Sciatic nerve (tissue), 2 donors: ENCODE results near the gene ATP9B. TPM values are rescaled to one million over a fixed set of nuclear protein-coding genes. Genes with fewer than 3 reads are reported as not detected.
"Not testable (repeated sequence)": the region's sequence is repeated elsewhere in the genome, so short reads cannot be mapped to it uniquely, and the experiment has no call there.

Experiments
- ATAC-seq: fragments of 200-7000 bp; cut with Tn5 transposase; one replicate; pipeline ENCODE4 v1.9.1; 2020; ENCODE audit warnings: mild to moderate bottlenecking, moderate library complexity
- DNase-seq: peaks from one replicate; pipeline ENCODE4 v3.0.0-alpha.2; 2020; ENCODE audit warnings: low spot score
- intact Hi-C: fragments of 100-400 bp; cut with DNase I; formaldehyde crosslinking; loops from one replicate; pipeline ENCODE4 v1.14.2; 2022
- total RNA-seq: library from RNA; stranded (reverse); fragmentation: NEBNext Ultra II Directional; extraction: Animal tissue kit (Norgen Biotek cat#: 25700); gene quantifications from one replicate; pipeline ENCODE4 v1.2.1, GENCODE V29; 2021
- donor health status: DM: no; HTN: no; CAD: no.
- donor health status: DM: no; HTN: no; CAD: no.

The ATP9B gene
- total RNA-seq, 1 donor from 2014 or later, result 67.4 TPM

GRCh38 chr18:79366177-79367094, 297.2 kb downstream of the ATP9B start:
- ATAC-seq (peak; percentile 92), DNase-seq (peak; percentile 75)
- intact Hi-C loops, result no loop called here

- ATAC-seq (no peak), DNase-seq (no peak)
- intact Hi-C loops, result no loop called here
Measured at GRCh38 chr18:79367480-79367879, 298.3 kb downstream of the ATP9B start.

- DNase-seq (no peak), ATAC-seq (no peak)
- intact Hi-C loops, result no loop called here
Measured at GRCh38 chr18:79367989-79368388, 298.8 kb downstream of the ATP9B start.

- DNase-seq (no peak), ATAC-seq (no peak)
- intact Hi-C loops, result no loop called here
Measured at GRCh38 chr18:79368681-79369080, 299.5 kb downstream of the ATP9B start.

- intact Hi-C loops, result no loop called here
- no peak for DNase-seq
- ATAC-seq, result no peak
Measured at GRCh38 chr18:79371561-79372121, 302.4 kb downstream of the ATP9B start.

GRCh38 chr18:79372461-79372860, 303.3 kb downstream of the ATP9B start:
- no peak for ATAC-seq
- intact Hi-C loops, result no loop called here
- no peak for DNase-seq

DNA sequence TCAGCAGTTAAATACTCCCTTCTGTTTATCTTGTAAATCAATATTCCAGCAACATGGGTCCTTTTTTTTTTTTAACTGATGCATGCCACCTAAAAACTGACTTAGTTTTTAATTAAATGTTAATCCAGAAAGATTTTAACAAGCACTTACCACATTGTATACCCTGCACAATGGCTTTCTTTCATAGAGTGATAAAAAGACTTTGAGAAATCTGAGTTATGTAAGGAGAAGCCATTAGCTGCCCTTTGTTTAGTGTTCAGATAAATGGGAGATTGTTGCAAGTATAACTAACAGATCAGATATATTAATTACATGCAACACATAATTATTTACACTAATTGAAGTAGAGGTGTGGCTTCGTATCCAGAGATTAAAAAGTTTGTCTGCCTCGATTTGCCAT, 303.8 kb downstream of the ATP9B start:
- no peak for DNase-seq
- intact Hi-C loops, result no loop called here
- ATAC-seq, result no peak

GRCh38 chr18:79373736-79374135, 304.5 kb downstream of the ATP9B start:
- no peak for DNase-seq

GRCh38 chr18:79374408-79375171, 305.4 kb downstream of the ATP9B start:
- ATAC-seq, result no peak
- intact Hi-C loops, result no loop called here
- DNase-seq, result no peak

More at GRCh38 chr18:79373736-79374135, 304.5 kb downstream of the ATP9B start:
- no peak for ATAC-seq
- intact Hi-C loops, result no loop called here

- intact Hi-C loops, result no loop called here
- DNase-seq (no peak), ATAC-seq (no peak)
Measured at GRCh38 chr18:79375441-79376154, 306.4 kb downstream of the ATP9B start.

DNA sequence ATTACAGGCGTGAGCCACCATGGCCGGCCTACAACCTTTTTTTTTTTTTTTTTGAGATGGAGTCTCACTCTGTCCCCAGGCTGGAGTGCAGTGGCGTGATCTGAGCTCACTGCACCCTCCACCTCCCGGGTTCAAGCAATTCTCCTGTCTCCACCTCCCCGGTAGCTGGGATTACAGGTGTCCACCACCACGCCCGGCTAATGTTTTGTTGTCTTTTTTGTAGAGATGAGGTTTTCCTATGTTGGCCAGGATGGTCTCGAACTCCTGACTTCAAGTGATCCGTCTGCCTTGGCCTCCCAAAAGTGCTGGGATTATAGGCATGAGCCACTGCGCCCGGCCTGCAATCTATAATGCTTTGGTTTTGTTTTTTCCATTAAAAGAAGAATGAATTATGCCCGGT, 307.5 kb downstream of the ATP9B start:
- DNase-seq, ATAC-seq, intact Hi-C loops: not testable (repeated sequence)

DNA sequence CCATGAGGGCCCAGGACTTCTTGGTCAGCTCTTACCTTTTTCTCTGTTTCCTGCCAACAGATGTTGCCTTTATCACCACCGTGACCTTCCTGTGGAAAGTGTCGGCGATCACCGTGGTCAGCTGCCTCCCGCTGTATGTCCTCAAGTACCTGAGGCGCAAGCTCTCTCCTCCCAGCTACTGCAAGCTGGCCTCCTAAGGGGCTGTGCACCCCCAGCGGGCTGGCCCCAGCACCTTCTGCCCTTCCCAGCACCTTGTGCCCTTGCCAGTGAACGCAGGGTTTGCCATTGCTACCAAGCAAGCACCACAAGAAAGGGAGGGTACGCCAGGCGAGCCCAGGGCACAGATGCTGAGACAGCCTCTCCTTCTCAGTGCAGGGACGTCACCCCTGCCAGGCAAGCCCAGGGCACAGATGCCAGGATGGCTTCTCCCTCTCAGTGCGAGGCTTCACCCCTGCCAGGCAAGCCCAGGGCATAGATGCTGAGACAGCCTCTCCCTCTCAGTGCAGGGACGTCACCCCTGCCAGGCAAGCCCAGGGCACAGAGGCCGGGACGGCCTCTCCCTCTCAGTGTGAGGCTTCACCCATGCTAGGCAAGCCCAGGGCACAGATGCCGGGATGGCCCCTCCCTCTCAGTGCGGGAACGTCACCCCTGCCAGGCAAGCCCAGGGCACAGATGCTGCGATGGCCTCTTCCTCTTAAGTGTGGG, 308.1 kb downstream of the ATP9B start:
- peak; percentile 59 for DNase-seq
- ATAC-seq, result no peak
- intact Hi-C loops, result no loop called here

GRCh38 chr18:79378536-79379250, 309.5 kb downstream of the ATP9B start:
- intact Hi-C loops, result no loop called here
- DNase-seq, result peak; percentile 93
- peak; percentile 89 for ATAC-seq

DNA sequence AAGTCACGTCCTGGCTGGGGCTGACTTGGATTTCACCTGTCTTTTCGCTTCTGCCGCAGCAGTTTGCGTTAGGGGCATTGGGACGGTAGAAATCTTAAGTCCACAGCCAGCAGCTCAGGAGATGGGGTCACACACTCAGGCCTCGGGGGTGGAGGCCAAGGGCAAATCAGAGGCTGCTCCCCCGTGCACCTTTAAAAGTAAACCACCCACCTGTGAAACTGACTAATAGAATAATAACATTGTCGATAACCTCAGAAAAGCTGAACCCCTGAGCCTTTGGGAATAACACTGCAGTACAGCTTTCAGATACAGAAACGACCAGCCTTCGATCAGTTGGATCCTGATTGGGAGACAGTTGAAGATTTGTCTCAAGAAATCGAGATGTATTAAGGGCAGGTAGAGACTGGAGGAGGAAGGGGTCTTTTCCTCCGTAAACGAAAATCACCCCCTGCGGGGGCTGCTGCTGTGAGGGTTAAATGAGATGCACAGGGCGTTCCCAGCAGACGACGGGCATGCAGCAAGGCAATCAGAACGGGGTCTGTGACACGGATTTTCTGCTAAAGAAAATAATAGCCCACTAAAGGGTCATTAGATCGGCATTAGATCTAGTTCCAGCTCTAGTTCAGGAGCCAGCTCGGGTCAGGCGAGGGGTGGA, 310.2 kb downstream of the ATP9B start:
- intact Hi-C loops, result no loop called here
- DNase-seq (no peak), ATAC-seq (no peak)

- peak; percentile 7 for ATAC-seq
- DNase-seq, result peak; percentile 67
Measured at GRCh38 chr18:79379931-79380815, 311.0 kb downstream of the ATP9B start.

More at GRCh38 chr18:79379931-79380815, 311.0 kb downstream of the ATP9B start:
- intact Hi-C loops, result loop anchor here (5.0 kb wide), 2 partner anchors 147 to 262 kb away; no protein-coding TSS in a partner anchor
